Amniotic stem cell (primary cell): ENCODE results near the gene EHD1.
"Not testable (repeated sequence)": the region's sequence is repeated elsewhere in the genome, so short reads cannot be mapped to it uniquely, and the experiment has no call there.

Experiments used
- DNase-seq: peaks from one replicate; lab custom pipeline; 2025; lab: John Stamatoyannopoulos, UW

The EHD1 gene

GRCh38 chr11:64826578-64827450, 51.6 kb downstream of the EHD1 start:
- DNase-seq: no peak

GRCh38 chr11:64826062-64826461, 52.4 kb downstream of the EHD1 start:
- no peak for DNase-seq

DNA sequence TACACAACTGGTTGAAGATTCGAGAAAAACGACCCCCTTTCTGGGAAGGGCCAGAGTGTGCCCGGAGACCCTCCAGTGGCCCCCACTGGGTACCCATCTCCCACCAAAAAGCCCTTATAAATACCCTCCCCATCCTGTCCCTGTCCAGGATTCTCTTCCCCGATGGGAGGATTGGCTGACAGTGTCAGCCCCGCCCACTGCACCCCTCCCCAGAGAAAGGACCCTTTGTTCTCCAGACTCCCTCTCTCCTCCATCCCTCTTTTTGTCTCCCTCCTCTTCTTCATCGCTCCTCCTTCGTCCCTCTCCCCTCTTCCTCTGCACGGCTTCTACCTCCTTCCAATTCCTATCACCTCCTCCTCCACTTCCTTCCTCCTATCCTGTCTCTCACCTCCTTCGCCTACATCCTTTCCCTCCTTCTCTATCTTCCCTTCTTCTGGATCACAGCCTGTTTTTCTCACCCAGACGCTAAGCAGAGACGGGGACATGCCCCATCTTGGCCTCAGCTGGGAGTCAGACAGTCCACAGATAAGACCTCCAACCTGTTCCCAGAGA, 54.8 kb downstream of the EHD1 start:
- DNase-seq: no peak

GRCh38 chr11:64817476-64817875, 60.9 kb downstream of the EHD1 start:
- no peak for DNase-seq

DNA sequence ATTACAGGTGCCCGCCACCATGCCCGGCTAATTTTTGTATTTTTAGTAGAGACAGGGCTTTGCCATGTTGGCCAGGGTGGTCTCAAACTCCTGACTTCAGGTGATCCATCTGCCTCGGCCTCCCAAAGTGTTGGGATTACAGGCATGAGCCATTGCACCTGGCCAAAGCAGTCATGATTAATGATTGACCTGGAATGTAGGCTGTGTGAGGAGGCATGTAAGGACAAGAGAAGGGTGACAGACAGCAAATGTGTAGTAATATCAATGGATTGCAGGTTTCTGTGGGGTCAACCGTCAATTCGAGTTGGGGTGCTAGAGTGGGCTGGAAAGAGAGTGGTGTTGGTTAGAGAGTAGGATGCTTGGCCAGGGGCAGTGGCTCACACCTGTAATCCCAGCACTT, 63.0 kb downstream of the EHD1 start:
- not testable (repeated sequence) for DNase-seq

- DNase-seq: no peak
Measured at GRCh38 chr11:64814712-64815187, 63.7 kb downstream of the EHD1 start.

DNA sequence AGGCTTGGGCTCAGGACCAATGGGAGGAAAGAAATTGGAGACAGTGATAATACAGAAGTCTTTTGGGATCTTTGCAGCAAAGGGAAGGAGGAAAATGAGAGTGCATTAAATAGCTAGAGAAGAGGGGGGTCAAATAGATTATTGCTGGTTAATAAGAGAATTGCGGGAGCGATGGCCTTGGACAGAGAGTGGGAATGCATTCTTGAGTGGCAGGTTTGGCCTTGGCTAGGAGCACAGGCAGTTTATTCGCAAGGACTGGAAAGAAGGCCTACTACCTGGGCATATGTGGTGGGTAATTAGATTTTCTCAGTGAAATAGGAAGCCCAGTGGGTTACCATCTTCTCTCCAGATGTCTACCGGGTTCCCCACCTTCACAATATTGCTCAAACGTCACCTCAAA, 64.6 kb downstream of the EHD1 start:
- DNase-seq: no peak

- no peak for DNase-seq
Measured at GRCh38 chr11:64810891-64811272, 67.5 kb downstream of the EHD1 start.

DNA sequence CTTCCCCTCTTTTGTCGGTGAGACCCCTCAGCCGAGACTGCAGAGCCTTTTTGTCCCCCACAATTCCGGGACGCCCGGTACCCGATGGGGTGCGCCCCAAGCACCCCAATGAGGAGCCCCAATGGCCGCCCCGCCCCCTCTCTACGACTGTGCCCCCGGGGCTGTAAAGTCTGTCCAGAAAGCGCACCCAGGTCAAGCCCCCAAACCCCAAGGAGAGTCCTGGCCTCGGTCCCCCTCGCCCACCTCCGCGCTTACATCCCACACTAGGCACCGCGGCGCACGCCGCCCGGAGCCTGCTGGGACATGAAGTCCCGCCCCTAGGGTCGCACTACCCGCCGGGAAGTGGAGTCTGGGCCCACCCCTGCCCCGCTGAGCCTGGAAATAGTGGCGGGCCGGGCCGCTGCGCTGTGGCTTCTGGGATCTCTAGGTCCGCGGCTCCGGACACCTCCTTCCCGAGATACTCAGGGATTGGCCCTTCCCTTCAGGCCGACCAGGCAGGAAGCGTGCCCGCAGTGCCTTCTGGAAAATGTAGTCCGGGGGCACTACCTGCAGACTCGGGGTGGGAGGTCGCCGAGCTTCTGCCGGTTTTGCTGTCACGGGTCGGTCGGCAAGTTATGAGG, 68.0 kb downstream of the EHD1 start, which contains the start of gene MEN1:
Gene MEN1 (minus strand): TSS at position 281 of the 620 bp plus-strand sequence. CDS start 442 bp downstream, outside the sequence.
- DNase-seq: peak; percentile 88

- no peak for DNase-seq
Measured at GRCh38 chr11:64809781-64810241, 68.6 kb downstream of the EHD1 start.

DNA sequence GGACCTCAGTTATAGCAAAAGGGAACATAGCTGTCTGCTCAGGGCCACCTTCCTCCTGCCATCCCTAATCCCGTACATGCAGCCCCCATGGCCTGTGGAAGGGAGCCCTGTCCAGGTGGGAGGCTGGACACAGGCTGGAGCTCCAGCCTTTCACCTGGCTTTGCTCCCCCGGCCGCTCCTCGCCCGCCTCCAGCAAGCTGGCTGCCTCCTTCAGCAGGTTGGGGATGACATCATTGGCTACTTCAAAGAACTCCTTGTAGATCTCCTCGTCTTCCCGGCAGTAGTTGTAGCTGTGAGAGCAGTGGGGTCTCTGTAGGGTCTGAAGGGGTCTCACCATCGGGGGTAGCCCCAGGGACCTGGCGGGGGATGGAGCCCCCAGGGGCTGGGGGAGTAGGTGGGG, 72.9 kb downstream of the EHD1 start:
- no peak for DNase-seq

- no peak for DNase-seq
Measured at GRCh38 chr11:64804346-64805210, 73.8 kb downstream of the EHD1 start.

DNA sequence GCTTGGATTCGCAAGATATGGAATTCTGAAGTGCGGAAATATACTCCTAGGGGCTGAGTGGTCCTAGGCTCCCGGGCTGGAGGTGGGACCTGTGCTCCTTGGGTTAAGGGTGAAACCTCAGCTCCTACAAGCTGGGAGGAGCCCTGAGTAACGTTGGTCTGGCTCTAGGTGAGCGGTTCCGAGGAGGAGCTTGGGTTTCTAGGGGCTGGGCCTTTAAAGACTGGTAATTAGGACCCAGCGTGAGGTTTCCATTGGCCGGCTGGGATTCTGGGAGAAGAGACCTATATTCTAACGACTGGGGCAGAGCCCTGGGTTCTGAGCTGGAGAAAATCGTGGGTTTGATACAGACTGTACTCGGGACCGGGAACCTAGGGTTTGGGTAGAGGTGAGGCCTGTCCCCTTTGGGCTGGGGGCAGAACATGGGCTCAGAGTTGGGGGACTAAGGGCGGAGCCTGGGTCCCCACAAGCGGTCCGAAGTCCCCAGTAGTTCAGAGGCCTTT, 74.5 kb downstream of the EHD1 start:
- DNase-seq: no peak

- peak; percentile 87 for DNase-seq
Measured at GRCh38 chr11:64803158-64803845, 75.1 kb downstream of the EHD1 start, which contains the start of gene MAP4K2. Gene MAP4K2 (minus strand): TSS chr11:64803214. CDS start chr11:64803149, 65 bp downstream.

DNA sequence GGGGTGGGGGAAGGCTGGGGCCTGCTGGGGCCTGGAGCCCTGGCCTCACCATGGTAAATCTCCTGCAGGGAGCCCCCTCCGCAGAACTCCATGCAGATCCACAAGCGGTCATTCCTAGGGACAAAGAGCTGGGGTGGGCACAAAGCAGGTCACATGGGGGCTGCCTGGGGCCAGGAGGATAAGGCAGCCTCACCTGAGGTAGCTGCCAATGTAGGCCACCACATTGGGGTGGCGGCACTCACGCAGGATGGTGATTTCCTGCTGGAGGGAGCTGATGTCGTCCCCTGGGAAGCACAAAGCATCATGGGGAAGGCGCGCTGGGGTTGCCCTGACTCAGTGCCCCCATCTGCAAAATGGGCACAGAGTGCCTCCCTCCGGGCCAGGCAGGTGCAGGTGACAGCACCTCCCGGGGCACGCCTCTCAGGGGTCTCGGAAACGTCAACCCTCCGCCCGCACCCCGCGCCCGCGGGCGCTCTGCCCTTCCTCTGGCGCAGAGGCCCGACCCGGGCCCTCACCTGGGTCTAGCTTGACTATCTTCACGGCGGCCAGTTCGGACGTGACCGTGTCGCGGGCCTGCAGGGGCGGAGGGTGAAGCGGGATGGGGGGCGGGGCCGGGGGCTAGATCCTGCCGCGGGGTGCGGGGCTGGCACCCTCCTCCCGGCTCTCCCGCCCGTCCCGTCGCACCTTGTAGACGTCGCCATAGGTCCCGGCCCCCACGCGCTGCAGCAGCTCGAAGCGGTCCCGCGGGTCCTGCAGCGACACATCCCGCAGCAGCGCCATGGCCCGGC, 75.9 kb downstream of the EHD1 start:
- DNase-seq: no peak
